NB4 (cell line): ENCODE results near the gene DSCAML1.

Experiments used
- POLR2A ChIP-seq: IDR thresholded peaks from 2 replicates; pipeline ENCODE4 v1.6.1; 2011; ENCODE audit warnings: mild to moderate bottlenecking; ENCODE audit not compliant: insufficient read length; ENCODE audit errors: extremely low read depth
- TF ChIP-seq, protein P1 (sequence below): IDR thresholded peaks from 2 replicates; pipeline ENCODE4 v1.6.1; 2011; ENCODE audit warnings: low read depth, low read length
- TF ChIP-seq, protein P2 (sequence below): IDR thresholded peaks from one replicate; pipeline ENCODE4 v1.5.1; 2012; ENCODE audit warnings: low read depth, low read length

DNA sequence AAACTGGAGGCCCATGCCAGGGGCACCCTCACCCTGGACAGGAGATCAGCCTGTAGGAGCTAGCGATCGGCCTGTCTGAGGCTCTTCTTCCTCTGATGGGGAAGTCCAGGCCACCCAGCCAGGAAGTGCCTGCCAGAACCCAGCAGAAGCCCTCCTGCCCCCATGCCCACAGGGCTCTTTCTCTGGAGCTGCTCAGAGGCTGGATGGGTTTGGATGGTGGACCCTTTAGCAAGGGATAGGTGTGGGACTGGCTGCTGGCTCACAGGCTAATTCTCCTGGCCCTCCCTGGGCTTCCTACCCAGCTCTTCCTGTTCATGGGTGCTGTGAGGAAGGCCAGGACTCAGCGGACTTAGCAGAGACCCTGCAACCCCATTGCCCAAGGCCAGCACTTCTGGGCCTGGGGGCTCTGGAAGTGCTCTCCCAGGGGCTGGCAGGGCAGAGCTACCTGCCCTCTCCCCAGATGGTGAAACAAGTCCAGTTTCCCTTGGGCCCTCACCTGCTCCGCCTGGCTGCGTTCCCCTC is 19.9 kb upstream of the DSCAML1 start:
- TF ChIP-seq, protein P1, sequence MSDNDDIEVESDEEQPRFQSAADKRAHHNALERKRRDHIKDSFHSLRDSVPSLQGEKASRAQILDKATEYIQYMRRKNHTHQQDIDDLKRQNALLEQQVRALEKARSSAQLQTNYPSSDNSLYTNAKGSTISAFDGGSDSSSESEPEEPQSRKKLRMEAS, result no peak
- TF ChIP-seq, protein P2, sequence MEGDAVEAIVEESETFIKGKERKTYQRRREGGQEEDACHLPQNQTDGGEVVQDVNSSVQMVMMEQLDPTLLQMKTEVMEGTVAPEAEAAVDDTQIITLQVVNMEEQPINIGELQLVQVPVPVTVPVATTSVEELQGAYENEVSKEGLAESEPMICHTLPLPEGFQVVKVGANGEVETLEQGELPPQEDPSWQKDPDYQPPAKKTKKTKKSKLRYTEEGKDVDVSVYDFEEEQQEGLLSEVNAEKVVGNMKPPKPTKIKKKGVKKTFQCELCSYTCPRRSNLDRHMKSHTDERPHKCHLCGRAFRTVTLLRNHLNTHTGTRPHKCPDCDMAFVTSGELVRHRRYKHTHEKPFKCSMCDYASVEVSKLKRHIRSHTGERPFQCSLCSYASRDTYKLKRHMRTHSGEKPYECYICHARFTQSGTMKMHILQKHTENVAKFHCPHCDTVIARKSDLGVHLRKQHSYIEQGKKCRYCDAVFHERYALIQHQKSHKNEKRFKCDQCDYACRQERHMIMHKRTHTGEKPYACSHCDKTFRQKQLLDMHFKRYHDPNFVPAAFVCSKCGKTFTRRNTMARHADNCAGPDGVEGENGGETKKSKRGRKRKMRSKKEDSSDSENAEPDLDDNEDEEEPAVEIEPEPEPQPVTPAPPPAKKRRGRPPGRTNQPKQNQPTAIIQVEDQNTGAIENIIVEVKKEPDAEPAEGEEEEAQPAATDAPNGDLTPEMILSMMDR, result no peak
- no peak for TF ChIP-seq POLR2A
